HG03558 (cell line): Measurements from ENCODE around the gene ADCYAP1.

Experiments
- ATAC-seq: cut with Tn5 transposase; IDR thresholded peaks from one replicate; pipeline ENCODE4 v1.9.1; 2021; ENCODE audit warnings: moderate number of reproducible peaks; ENCODE audit not compliant: unreplicated experiment; ENCODE audit errors: extremely low read depth

Gene ADCYAP1

GRCh38 chr18:908758-909724 is 4.4 kb downstream of the ADCYAP1 start:
- no peak for ATAC-seq

- no peak for ATAC-seq
Measured at GRCh38 chr18:910247-910646, 5.6 kb downstream of the ADCYAP1 start.

- ATAC-seq: no peak
Measured at GRCh38 chr18:911025-911424, 6.4 kb downstream of the ADCYAP1 start.

GRCh38 chr18:911486-911885 is 6.8 kb downstream of the ADCYAP1 start:
- no peak for ATAC-seq

GRCh38 chr18:916562-916961 is 11.9 kb downstream of the ADCYAP1 start:
- no peak for ATAC-seq

DNA sequence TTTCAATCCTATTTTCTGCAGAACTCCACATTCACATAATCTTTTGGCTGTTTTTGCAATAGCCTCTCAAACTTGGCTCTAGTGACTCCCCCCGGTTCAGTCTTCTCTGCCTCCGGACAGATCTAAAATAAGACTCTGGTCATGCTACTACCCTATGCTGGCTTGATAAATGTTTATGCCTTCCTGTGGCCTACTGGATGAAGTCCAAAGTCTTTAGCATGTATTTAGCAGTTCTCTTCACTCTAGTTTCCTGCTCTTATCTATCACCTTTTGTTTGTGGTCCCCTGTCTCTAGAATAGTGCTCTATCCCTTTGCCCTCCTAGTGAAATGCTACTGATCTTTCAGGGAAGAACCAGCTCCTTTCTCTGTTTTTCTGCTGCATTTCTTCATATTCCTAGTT is 14.4 kb downstream of the ADCYAP1 start:
- no peak for ATAC-seq

GRCh38 chr18:923144-923866 is 18.6 kb downstream of the ADCYAP1 start:
- no peak for ATAC-seq

DNA sequence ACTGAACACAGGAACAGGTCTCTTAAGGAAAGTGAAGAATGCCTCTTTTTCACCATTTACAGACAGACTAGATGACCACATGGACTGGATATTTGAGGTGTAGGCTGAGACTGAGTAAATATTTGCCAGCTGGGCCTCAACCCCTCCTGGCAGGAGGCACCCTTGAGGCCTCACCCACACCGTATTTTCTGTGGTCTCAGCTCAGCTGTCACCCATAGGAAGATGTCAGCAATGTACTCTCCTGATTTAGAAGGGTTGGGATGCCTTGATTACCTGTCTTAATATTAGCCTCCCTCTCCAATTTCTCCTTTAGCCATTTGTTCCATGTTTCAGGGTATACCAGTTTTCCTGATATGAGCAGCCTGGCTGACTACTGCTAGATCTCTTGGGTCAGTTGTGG is 20.3 kb downstream of the ADCYAP1 start:
- no peak for ATAC-seq

GRCh38 chr18:926946-927345 is 22.3 kb downstream of the ADCYAP1 start:
- no peak for ATAC-seq

DNA sequence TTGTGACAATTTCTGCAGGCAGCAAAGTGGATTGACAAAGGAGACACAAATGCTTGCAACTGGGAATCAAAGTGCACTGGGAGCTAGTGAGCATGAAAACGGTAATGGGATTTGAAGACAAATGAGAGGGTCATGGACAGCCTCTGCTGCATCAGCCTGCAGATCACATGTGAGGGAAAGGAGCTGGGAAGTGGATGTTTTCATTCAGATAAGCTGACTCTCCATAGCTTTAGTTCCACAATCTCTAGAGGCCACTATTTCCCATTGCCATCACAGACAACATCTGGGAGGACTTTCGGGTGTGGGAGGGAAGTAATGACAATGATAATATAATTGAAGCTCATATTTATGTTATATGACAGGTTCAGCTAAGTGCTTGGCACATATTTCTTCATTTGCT is 28.4 kb downstream of the ADCYAP1 start:
- no peak for ATAC-seq

DNA sequence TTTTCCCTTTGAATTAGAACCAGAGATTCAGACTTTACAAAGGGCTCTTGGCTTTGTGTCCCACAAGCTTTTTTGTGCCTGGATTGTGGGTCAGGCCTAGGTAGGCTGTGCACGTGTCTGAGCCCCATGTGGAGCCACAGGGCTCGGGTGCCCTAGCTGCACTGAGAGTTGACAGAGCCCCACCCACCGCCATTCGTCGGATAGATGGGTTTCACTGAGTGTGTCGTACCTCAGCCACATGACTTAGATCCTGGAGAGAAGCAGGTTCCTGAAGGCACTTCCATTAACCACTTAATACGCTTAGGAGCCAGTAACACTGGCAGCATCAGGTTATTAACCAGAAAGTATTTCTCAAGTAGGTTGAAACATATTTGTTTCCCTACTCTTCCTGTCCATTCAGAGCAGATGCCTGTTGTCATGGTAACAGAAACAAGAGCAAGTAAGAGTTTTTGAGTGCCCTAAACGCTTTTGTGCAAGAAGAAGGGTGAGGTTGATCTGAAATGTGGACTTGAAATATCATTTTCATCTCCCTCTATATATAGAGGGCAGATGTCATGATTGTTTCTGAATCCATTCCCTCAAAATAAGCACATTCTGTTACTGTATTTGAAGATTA is 30.0 kb downstream of the ADCYAP1 start:
- ATAC-seq: no peak

- ATAC-seq: no peak
Measured at GRCh38 chr18:936941-937340, 32.3 kb downstream of the ADCYAP1 start.

- ATAC-seq: no peak
Measured at GRCh38 chr18:939166-939565, 34.5 kb downstream of the ADCYAP1 start.

DNA sequence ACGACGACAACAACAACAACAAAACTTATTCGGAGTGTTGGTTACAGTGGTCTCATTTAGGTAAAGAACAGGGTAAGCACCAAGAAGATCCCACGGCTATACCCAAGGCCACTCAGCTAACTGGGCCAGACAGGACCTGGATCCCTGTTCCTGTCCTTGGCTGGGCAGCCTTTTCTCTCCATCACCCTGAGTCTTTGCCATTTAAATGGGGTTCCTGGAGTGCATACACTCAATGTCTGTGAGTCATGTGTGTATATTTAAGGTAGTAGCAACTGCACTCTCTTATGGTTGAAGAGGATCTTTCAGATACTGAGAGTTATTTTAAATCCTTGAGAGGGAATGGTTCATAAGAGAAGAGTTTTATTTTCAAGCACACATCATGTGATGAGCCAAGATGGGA is 35.3 kb downstream of the ADCYAP1 start:
- no peak for ATAC-seq

GRCh38 chr18:941331-941730 is 36.7 kb downstream of the ADCYAP1 start:
- no peak for ATAC-seq

- ATAC-seq: no peak
Measured at GRCh38 chr18:944440-944839, 39.8 kb downstream of the ADCYAP1 start.

DNA sequence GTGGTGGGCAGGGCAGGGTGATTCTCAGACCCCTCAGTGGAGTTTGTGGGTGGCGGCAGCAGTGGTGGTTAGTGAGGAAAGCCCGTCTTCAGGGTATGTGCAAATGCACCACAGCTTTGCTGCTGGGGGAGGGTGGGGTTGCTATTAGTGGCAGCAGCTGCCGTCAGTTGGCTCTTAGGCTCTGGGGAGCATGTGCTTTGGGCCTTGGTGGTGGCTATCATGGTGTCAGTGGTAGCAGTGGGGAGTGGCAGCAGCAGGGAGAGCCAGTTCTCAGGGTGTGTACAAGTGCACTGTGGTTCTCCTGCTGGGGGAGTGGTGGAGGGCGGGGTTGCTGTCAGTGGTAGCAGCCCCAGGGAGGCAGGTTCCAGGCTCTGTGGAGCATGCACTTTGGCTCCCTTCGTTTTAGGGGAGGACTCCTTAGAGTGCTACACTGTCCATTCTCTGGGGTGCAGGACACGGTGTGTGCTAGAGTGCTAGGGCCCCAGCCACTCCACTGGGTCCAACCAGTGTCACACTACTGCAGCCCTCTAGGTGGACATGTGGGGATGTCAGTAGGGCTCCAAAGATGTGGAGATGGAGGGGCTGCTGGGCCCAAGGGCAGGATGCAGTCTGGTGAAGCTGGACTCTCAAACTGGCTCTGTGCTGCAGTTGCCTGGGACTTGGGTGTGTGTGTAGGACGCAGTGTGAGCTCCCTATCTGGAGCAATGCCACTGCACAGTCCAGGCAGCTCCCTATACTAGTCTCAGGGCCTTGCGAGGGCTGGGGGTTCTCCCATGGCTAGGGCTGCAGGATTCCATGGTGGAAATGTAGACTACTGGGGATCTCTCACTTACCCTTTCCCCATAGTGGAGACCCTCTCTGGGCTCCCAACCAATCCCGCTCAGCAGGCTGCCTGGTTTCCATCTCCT is 45.3 kb downstream of the ADCYAP1 start:
- no peak for ATAC-seq

DNA sequence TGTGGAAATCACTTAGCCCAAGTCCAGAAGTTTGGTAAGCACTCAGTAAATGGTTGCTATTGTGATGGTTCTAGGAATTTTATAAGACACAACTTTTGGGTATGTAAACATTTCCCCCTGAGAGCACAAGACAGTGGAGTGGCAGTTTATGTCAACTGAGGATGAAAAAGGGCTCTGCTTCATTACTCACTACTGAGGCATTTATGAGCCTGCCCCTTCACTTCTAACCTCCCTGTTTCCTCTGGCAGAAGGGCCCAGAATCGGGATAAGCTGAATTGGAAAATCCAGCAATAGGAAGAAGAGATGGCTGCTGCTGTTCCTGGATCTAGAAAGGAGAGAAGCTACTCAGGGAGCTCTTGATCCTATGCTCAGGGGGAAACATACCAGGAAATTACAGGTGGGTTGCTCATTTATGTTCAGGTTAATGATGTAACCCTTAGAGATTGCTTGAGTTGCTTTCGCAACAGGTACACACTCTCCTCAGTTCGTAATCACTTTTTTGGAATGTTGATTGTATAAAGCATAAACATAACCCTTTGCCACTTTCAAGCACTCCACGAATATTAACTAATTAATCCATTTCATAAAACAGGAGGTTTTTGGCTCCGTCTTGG is 46.3 kb downstream of the ADCYAP1 start:
- ATAC-seq: no peak

DNA sequence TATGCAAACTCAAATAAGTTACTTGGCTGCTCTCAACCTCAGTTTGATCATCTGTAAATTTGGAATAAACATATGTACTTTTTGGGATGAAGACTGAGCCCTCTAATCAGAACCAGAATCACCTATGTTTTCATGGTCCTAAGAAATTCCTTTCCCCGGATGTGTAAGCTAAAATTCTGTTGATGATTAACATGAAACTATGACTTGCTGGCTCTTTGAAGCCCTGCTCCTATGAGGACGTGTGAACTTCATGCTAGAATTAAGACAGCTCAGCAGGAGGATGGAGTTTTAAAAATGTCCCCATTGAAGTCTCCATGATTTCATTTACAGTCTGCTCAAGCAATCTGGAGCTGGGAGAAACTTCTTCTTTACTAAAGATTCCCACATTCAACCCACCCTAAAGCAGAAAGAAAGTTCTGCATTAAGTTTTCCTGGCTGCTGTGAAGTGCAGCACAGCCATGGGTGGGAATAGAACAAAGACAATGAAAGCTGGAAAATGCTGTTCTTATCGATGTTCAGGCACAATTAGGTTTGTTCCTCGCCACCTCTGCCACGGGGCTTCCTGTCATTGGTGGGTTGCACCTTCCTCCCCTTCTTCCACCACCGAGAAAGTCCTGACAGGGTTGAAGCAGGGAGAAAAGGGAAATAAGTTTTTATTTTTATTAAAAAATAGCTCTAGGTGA is 50.9 kb downstream of the ADCYAP1 start:
- ATAC-seq: no peak
